T47D (cell line): ENCODE results near the gene LSM14B.
A peak's percentile ranks its signal among the peaks of the same experiment; 100 is the strongest.
"Not testable (repeated sequence)": the region's sequence is repeated elsewhere in the genome, so short reads cannot be mapped to it uniquely, and the experiment has no call there.

Source experiments
- DNase-seq, 2 experiments: peaks; one replicate each; pipeline versions ENCODE4 v3.0.0 to v3.0.0-alpha.2; 2011 to 2012; ENCODE audit warnings: low read depth in 1 of 2, low spot score in 1 of 2
- JUND ChIP-seq: IDR thresholded peaks from 2 replicates; pipeline ENCODE4 v1.6.1; 2012; ENCODE audit warnings: low read depth
- in situ Hi-C: cut with HindIII; loops from 2 replicates; pipeline ENCODE4 v1.10.0; 2016; ENCODE audit warnings: low sequenced_read_pairs, low pct_unique_long_range_greater_than_20kb

Gene LSM14B

DNA sequence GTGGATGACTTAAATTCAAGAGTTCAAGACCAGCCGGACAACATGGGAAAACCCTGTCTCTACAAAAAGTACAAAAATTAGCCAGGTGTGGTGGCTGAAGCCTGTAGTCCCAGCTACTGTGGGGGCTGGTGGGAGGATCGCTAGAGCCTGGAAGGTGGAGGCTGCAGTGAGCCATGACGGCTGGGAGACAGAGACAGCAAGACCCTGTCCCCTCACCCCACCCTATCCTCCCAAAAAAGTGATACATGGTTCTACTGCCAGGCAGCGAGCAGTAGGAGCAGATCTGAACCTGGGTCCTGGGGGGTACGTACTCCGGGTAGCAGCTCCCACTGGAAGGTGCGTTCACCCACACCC is 18.7 kb downstream of the LSM14B start:
- TF ChIP-seq JUND, result no peak
- no peak for DNase-seq
- in situ Hi-C loops, result no loop called here

DNA sequence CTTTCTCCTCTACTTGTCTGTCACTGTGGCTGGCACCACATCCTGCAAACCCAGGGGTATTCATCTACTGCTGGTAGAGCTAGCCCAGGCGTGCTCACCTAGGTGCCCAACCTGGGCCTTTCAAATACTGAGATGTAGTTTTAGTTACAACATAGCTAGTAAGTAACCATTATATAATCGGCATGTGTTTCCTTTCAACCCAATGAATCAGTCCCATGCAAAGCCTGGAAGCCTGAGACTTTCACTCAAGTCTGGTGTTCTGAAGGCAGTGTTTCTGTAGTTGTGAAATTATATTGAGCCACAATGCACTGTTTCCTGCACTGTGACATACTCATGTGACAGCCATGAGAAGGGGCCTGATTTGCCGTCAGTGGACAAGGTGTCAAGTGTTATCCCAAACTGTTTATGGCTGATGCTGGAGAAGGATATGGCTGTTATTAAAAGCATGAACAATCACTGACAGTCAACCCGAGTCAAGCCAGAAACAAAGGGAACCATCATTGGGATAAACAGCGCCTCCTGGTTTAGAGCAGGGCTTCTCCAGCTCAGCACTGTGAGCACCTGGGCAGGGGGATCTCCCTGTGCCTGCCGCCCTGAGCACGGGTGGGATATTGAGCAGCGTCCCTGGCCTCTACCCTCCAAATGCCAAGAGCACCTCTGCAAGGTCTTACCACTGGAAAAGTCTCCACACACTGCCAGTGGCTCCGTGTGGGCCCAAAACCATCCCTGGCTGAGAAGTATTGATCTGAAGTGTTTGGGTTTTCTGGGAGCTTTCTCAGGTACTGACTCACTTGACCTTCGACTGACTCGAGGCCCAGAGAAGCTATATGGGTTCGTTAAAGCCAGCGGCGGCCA is 19.3 kb downstream of the LSM14B start:
- in situ Hi-C loops, result no loop called here
- no peak for TF ChIP-seq JUND
- peak in 1 of 2 experiments; percentile 55 for DNase-seq

DNA sequence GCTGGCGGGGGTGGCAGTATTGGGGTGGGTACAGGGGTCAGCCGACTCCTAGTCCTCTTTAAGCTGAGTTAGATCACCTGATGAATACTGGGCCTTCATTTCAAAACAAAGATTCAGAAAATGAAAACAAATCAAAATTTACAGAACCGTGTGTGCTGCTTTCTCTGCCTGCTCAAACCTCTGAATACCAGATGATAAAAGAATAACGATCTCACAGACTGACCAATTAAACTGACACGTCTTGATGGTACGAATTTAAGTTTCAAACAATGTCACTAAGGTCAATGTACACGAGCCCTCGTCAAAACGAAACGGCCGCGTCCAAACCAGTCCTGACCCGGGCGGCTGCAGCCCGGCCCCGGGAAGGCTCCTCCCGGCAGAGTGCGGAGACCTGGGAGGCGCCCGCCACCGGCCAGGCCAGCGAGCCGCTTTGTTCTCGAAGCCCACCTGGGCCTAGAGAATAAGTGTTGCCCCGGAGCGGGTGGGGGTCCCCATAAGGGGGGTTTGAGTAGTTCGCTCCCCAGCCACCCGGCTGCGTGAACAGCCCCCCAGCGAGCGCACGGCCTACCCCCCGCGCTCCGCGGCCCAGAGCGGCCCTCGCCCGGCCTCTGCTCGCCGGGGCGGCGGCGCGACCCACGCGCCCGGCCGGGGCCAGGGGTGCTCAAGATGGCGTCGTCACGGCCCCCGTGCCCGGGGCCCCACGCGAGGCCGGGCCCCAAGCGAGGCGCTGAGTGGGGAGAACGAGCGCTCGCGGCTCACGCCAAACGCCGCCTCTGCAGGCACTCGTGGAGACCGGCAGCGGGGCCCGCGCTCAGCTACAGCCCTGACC is 20.2 kb downstream of the LSM14B start:
- DNase-seq, result no peak
- no peak for TF ChIP-seq JUND
- in situ Hi-C loops, result no loop called here

DNA sequence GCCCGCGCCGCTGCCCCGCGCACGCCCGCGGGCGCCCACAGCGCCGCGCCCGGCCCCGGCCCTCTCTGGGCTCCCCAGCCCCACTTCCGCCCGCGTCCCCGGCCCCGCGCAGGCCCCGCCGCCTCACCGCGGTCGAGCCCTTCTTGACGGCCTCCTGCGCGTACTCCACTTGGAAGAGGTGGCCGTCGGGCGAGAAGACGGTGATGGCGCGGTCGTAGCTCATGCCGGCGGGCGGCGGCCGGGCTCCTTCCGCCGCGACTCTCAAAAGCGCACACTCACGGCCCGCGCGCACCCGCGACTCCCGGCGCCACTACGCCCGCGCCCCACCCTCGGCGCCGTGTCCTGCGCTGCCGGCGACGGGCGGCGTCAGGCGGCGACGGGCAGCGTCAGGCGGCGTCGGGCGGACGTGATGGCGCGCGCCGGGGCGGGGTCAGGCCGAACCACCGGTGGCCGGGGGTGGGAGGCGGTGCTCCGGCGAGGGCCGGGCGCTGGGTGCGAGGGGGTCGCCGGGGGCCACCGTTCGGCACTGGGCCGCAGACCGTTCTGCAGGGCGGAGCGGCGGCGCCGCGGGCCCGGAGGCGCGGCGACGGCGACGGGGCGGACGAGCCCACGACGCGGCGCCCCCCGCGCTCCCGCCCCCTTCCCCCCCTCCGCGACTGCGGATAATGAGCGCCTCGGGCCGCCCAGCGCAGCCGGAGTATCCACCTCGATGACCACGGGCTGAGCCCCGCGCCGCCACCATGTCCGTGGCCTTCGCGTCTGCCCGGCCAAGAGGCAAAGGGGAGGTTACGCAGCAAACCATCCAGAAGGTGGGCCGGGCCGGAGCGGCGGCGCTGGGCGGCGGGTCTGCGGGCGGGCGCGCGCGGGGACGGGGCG is 21.0 kb downstream of the LSM14B start, which contains the start of the genes PSMA7 and SS18L1:
Gene PSMA7 (minus strand): TSS at position 314 of the 876 bp plus-strand sequence. CDS start 91 bp downstream, at position 223.
Gene SS18L1 (plus strand): TSS at position 689 of the 876 bp plus-strand sequence. CDS start 52 bp downstream, at position 741.
- TF ChIP-seq JUND, result no peak
- in situ Hi-C loops, result no loop called here
- peak; percentile 94 to 96 for DNase-seq

DNA sequence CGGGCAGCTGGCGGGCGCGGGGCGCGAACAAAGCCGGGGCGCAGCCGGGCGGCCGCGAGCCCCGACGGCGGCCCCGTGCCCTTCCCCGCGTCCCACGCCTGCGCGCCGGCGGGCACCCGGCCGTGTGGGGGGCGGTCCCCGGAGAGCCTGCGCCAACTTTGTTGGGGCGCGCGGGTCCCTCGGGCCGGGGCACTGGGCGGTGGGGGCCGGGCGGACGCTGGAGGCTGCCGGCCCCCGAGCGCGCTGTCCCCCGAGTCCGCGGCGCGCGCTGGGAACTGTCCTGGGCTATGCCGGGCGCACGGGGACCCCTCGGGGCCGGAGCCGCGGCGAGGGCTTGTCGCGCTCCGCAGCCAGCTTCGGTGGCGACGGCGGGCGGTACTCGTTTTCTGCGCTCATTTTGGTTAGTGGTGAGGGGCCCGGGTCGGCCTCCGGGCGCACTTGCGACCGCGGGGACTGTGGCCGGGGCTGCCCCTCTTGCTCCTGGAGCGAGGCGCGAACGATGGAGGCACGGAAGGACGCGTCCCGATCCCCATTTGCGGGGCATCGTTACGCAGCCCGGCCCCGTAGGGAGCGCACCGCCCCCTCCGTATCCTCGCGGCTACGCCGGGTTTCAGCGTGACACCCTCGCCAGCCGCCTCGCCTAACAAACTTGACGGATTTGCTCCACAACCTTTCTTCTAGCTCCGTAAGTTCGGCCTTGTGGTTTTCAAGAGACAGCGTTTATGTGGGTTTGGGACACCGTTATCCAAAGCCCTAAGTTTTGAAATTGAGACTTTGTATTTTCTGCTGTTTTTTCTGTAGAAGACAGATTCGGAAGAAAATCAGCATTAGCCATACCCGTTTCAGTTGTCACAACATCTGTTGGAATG is 21.9 kb downstream of the LSM14B start:
- TF ChIP-seq JUND, result no peak
- DNase-seq, result peak; percentile 79 to 87
- in situ Hi-C loops, result no loop called here

DNA sequence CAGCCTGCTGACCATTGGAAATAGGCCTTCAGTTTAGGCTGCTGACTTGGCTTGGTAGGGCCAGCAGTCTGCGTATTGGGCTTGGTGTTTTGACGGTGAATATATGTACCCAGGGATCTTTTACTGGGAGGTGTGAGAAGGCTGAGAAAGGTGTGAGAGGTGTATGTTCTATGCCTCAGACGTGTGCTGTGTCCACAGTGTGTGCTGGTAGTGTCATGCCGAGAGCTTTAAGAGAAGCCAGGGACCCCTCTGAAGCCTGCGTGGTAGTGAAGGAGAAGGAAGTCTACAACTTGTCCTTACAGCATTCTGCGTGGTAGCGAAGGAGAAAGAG is 23.4 kb downstream of the LSM14B start:
- TF ChIP-seq JUND, result no peak
- in situ Hi-C loops, result no loop called here
- DNase-seq, result no peak

DNA sequence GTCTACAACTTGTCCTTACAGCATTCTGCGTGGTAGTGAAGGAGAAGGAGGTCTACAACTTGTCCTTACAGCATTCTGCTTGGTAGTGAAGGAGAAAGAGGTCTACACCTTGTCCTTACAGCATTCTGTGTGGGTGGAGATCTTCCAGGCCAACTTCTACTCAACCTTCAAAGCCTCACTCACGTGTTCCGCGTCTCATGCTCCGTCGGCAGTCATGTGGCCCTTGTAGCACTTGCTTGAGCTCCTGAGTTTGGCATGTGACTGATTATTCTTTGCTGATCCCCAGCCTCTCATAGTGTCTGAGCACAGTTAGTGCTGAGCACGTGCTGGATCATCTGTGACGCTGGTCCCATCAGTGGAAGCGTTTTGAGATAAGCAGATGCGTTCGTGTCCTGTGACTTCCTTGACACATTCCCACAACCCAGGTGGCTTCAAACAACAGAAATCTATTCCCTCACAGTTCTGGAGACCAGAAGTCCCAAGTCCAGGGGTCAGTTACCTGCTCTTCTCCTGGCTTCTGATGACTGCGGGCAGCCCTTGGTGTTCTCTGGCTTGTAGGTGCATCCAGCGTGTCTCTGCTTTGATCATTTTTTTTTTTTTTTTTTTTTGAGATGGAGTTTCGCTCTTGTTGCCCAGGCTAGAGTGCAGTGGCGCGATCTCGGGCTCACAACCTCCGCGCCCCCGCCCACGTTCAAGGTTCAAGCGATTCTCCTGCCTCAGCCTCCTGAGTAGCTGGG is 23.9 kb downstream of the LSM14B start:
- in situ Hi-C loops, result no loop called here
- no peak for DNase-seq
- no peak for TF ChIP-seq JUND

DNA sequence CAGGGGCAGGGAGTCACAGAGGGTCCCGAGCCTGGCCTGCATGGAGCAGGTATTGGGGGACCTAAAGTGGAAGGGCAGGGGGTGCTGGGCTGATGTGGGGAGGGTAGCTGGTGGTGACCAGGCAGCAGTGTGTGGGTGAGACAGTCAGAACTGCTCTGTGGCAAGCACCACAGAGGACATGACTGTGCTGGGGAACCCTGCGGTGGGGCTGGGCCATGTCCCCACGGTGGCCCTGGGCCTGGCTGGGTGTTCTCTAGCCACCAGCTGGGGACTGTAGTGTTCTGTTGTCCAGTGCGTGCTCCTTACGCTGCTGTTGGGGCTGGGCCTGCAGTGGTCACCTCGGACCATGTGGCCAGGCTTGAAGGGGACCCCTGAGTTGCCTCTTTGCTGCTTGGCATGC is 24.9 kb downstream of the LSM14B start:
- TF ChIP-seq JUND, result no peak
- no peak for DNase-seq
- in situ Hi-C loops, result no loop called here

DNA sequence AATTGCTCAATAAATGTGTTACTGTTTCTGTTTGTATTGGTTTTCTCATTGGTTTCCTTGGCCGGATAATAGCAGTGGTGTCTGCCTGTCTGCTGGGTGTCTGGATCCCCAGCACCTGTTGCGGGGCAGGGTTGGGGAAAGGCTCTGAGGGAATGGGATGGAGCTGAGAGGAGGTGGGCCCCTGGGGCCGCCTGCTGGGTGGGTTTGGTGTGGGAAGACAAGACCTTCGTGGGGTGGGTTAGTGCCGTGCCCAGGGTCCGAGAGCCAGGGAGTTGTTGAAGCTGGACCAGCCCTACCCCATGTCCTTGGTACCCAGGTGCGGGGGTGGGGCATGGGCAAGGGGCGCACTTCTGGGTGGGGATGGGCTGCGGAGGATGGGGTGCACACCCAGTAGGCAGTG is 25.3 kb downstream of the LSM14B start:
- no peak for TF ChIP-seq JUND
- DNase-seq, result no peak
- in situ Hi-C loops, result no loop called here

DNA sequence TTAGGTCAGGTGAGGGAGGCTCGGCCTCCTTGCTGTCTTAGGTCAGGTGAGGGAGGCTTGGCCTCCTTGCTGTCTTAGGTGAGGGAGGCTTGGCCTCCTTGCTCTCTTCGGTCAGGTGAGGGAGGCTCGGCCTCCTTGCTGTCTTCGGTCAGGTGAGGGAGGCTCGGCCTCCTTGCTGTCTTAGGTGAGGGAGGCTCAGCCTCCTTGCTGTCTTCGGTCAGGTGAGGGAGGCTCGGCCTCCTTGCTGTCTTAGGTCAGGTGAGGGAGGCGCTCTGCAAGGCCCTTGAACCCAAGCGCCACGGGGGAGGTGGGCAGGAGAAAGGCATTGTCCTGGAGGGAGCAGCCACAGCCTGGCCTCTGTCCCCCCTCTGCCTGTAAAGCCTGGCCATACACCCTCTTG is 26.1 kb downstream of the LSM14B start:
- in situ Hi-C loops, DNase-seq: not testable (repeated sequence)

DNA sequence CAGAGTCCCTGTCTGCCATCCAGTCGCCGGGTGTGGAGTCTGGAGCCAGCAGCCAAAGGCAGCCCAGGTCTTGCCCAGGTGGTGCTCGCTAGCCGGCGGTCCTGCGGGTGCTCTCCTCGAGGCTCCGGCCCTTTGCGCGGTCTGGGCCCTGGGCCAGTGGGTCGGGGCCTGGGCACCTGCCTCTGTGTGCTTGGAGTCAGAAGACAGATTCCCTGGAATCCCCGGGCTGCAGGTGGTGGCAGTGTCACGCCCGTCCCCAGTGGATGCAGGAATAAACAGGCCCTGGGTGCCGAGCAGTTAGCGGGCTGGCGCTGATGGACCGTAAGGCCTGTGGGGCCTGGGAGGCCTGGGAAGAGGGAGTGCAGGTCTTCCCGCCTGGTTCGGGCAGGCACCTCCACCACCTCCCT is 26.6 kb downstream of the LSM14B start:
- no peak for DNase-seq
- in situ Hi-C loops, result no loop called here
- TF ChIP-seq JUND, result no peak
